ENCODE results near the gene CLCN3. TPM values are rescaled to one million over a fixed set of nuclear protein-coding genes. Genes with fewer than 3 reads are reported as not detected.

CLCN3 gene
- total and polyA plus RNA-seq, 9 of the 15 experiments (the other 6 are each of a cell fraction or from before 2014, with no cell fraction given) = 12.7 to 60.6 (median 38.5) TPM

GRCh38 chr4:169619958-169620879 is at the start of gene CLCN3 (continued):
- TF ChIP-seq ZNF134 (CRISPR knock-in tag; conservative IDR thresholded peaks at IDR 0.05) = no peak
- TF ChIP-seq KAT8 (IDR thresholded peaks at IDR 0.05; ENCODE audit: low read depth) = no peak
- no peak for TF ChIP-seq PRPF4 (IDR thresholded peaks at IDR 0.05; ENCODE audit: insufficient read depth, low read depth, low read length, poor library complexity, severe bottlenecking)
- 0 out of 2 replicates have a peak, but pooled peaks have one; percentile 24 for TF ChIP-seq ZNF395 (CRISPR knock-in tag; IDR thresholded peaks at IDR 0.05)
- peak; percentile 59 for TF ChIP-seq GATAD2A (IDR thresholded peaks at IDR 0.05)
- TF ChIP-seq SNAPC5 (CRISPR knock-in tag; IDR thresholded peaks at IDR 0.05) = no peak
- peak; percentile 51 for TF ChIP-seq GTF2B (IDR thresholded peaks at IDR 0.05; ENCODE audit: extremely low read depth, insufficient read length)
- TF ChIP-seq ZC3H8 (IDR thresholded peaks at IDR 0.05) = no peak; the same call in 1 of the 2 replicates
- peak; percentile 76 for TF ChIP-seq GABPB1 (CRISPR knock-in tag; IDR thresholded peaks at IDR 0.05)
- TF ChIP-seq RBM39 (optimal IDR thresholded peaks at IDR 0.05; ENCODE audit: low read depth, low read length) = peak; percentile 92
- no peak for TF ChIP-seq TCF15 (CRISPR knock-in tag; IDR thresholded peaks at IDR 0.05)
- peak; percentile 46 for TF ChIP-seq NFYB (IDR thresholded peaks at IDR 0.05; ENCODE audit: extremely low read depth, insufficient read length)
- TF ChIP-seq ZNF263 (CRISPR knock-in tag; IDR thresholded peaks at IDR 0.05; ENCODE audit: borderline replicate concordance) = 0 out of 2 replicates have a peak, but pooled peaks have one; percentile 5
- peak; percentile 96 for TF ChIP-seq CREB1 (IDR thresholded peaks at IDR 0.05)
- peak; percentile 98 for TF ChIP-seq CREB1 (CRISPR knock-in tag; IDR thresholded peaks at IDR 0.05)
- TF ChIP-seq ZNF12 (CRISPR knock-in tag; IDR thresholded peaks at IDR 0.05) = 0 out of 2 replicates have a peak, but pooled peaks have one; percentile 6
- TF ChIP-seq SMC3 (conservative IDR thresholded peaks at IDR 0.05; ENCODE audit: insufficient read depth, low read depth, low read length) = no peak
- peak in 1 of 2 experiments; percentile 37; a peak in 1 of 4 replicates for TF ChIP-seq ZMIZ1 (IDR thresholded peaks at IDR 0.05; ENCODE audit: low read depth in 2 of 2, low read length in 2 of 2)
- 0 out of 2 replicates have a peak, but pooled peaks have one; percentile 62 for TF ChIP-seq ZFP91 (CRISPR knock-in tag; IDR thresholded peaks at IDR 0.05)

All from K562 (cell line).